ENCODE measurements around the gene ACKR1. TPM values are rescaled to one million over a fixed set of nuclear protein-coding genes. Genes with fewer than 3 reads are reported as not detected.

Gene ACKR1
- total and polyA plus RNA-seq, 2 of the 13 experiments (the other 11 are each of a cell fraction or from before 2014, with no cell fraction given), result not detected

- TF ChIP-seq POGK (CRISPR knock-in tag; conservative IDR thresholded peaks at IDR 0.05) (no peak), FOSL2 (CRISPR knock-in tag; IDR thresholded peaks at IDR 0.05) (no peak), ZNF672 (CRISPR knock-in tag; IDR thresholded peaks at IDR 0.05) (no peak), NR2F1 (CRISPR knock-in tag; IDR thresholded peaks at IDR 0.05) (no peak), CHD2 (IDR thresholded peaks at IDR 0.05; ENCODE audit: low read depth, low read length) (no peak), PHF21A (CRISPR knock-in tag; IDR thresholded peaks at IDR 0.05) (no peak), POGZ (CRISPR knock-in tag; IDR thresholded peaks at IDR 0.05) (no peak), CEBPG (CRISPR knock-in tag; IDR thresholded peaks at IDR 0.05) (no peak), PRPF4 (IDR thresholded peaks at IDR 0.05; ENCODE audit: low read depth, low read length, poor library complexity, severe bottlenecking) (no peak), ZNF619 (CRISPR knock-in tag; IDR thresholded peaks at IDR 0.05) (no peak), ZFP91 (CRISPR knock-in tag; IDR thresholded peaks at IDR 0.05; ENCODE audit: borderline replicate concordance) (no peak), ZNF367 (CRISPR knock-in tag; IDR thresholded peaks at IDR 0.05; ENCODE audit: borderline replicate concordance) (no peak), SNAPC5 (CRISPR knock-in tag; IDR thresholded peaks at IDR 0.05; ENCODE audit: borderline replicate concordance) (no peak), ZNF552 (CRISPR knock-in tag; IDR thresholded peaks at IDR 0.05; ENCODE audit: borderline replicate concordance) (no peak), IRF1 (CRISPR knock-in tag; IDR thresholded peaks at IDR 0.05; ENCODE audit: low read depth) (no peak), ADNP (CRISPR knock-in tag; IDR thresholded peaks at IDR 0.05) (no peak), ELK4 (CRISPR knock-in tag; IDR thresholded peaks at IDR 0.05; ENCODE audit: borderline replicate concordance) (no peak), ASH2L (IDR thresholded peaks at IDR 0.05; ENCODE audit: insufficient read length, low read depth, low read length) (no peak), SAFB2 (CRISPR knock-in tag; IDR thresholded peaks at IDR 0.05; ENCODE audit: borderline replicate concordance, low read depth) (no peak), XRCC5 (optimal IDR thresholded peaks at IDR 0.05; ENCODE audit: low read length) (peak; percentile 31), MIER2 (CRISPR knock-in tag; IDR thresholded peaks at IDR 0.05) (0 out of 2 replicates have a peak, but pooled peaks have one; percentile 39), HBP1 (CRISPR knock-in tag; IDR thresholded peaks at IDR 0.05; ENCODE audit: low read depth) (no peak)
These were observed 6.8 kb upstream of the ACKR1 start (continued) for GRCh38 chr1:159197561-159198557.

Measured in HepG2 (cell line).